Naive B cell (primary cell): Measurements from ENCODE around the gene KAT7. TPM values are rescaled to one million over a fixed set of nuclear protein-coding genes. Genes with fewer than 3 reads are reported as not detected.

Experiments used
- ATAC-seq, 2 donors: fragments of 150-1000 bp; cut with Tn5 transposase; 2 replicates each; pipeline ENCODE4 v1.10.0; 2021; ENCODE audit warnings: low read depth in 2 of 2, mild to moderate bottlenecking in 2 of 2, moderate library complexity in 2 of 2
- DNase-seq: peaks from one replicate; pipeline ENCODE4 v3.0.0; 2022
- H3K27ac Mint-ChIP-seq, 6 donors: one replicate each; pipeline ENCODE4 v1.8.0; 2020 to 2022; ENCODE audit warnings: mild to moderate bottlenecking in 6 of 6, mixed read lengths in 6 of 6, moderate library complexity in 5 of 6, inconsistent platforms in 2 of 6
- H3K27me3 Mint-ChIP-seq, 3 donors: one replicate each; pipeline ENCODE4 v1.8.0; 2021 to 2022; ENCODE audit warnings: mixed read lengths in 3 of 3, mild to moderate bottlenecking in 1 of 3
- H3K36me3 Mint-ChIP-seq, 2 donors: one replicate each; pipeline ENCODE4 v1.8.0; 2020 to 2022; ENCODE audit warnings: mixed read lengths in 2 of 2, inconsistent platforms in 1 of 2, mild to moderate bottlenecking in 1 of 2
- H3K4me1 Mint-ChIP-seq, 3 donors: one replicate each; pipeline ENCODE4 v1.8.0; 2020 to 2022; ENCODE audit warnings: mixed read lengths in 3 of 3, inconsistent platforms in 1 of 3, mild to moderate bottlenecking in 1 of 3, moderate library complexity in 1 of 3
- H3K4me3 Mint-ChIP-seq, 8 donors: one replicate each; pipeline ENCODE4 v1.8.0; 2020 to 2022; ENCODE audit warnings: mild to moderate bottlenecking in 8 of 8, mixed read lengths in 8 of 8, moderate library complexity in 8 of 8, inconsistent platforms in 2 of 8
- H3K9me3 Mint-ChIP-seq, 7 donors: one replicate each; pipeline ENCODE4 v1.8.0; 2020 to 2022; ENCODE audit warnings: mixed read lengths in 7 of 7, mild to moderate bottlenecking in 5 of 7, inconsistent platforms in 2 of 7, moderate library complexity in 1 of 7
- polyA plus RNA-seq, 6 donors: library from polyadenylated mRNA; unstranded; fragments of 300-500 nt; fragmentation: Illumina TruSeq; gene quantifications; one replicate each; pipeline ENCODE4 v1.2.3, GENCODE V29; 2021; ENCODE audit warnings: low read depth in 6 of 6

Gene KAT7
- polyA plus RNA-seq, 6 donors from 2014 or later, result 42.3 to 61.8 (median 45.4) TPM

DNA sequence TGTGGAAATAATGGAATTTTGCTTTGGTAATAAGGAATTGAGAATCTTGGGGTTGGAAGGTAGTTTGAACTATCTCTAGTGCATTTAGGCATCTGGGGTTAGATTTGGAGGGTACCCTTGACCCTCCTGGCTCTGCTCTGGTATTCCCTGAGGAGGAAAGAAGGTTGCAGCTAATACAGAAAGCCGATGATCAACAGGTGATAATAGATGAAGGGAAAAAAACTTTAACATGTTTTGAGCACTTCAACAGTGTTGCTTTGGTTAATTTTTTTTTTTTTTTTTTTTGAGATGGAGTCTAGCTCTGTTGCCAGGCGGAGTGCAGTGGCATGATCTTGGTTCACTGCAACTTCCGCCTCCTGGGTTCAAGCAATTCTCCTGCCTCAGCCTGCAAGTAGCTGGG lies 4.8 kb downstream of the KAT7 start:
- H3K4me1 Mint-ChIP-seq, result peaks cover 33 to 61% (median 54%) of the 10 kb centered on the region in 3 donors
- ATAC-seq (no peak), DNase-seq (no peak)
- no peaks in the 10 kb centered on the region for H3K9me3 Mint-ChIP-seq
- H3K27me3 Mint-ChIP-seq, result no peaks in the 10 kb centered on the region
- peaks cover 0 to 7% of the 10 kb centered on the region in 2 donors for H3K36me3 Mint-ChIP-seq
- H3K4me3 Mint-ChIP-seq, result no peak overlapping the region
- H3K27ac Mint-ChIP-seq, result peak overlapping the region in 2 of 6 donors; percentile 31 to 68

DNA sequence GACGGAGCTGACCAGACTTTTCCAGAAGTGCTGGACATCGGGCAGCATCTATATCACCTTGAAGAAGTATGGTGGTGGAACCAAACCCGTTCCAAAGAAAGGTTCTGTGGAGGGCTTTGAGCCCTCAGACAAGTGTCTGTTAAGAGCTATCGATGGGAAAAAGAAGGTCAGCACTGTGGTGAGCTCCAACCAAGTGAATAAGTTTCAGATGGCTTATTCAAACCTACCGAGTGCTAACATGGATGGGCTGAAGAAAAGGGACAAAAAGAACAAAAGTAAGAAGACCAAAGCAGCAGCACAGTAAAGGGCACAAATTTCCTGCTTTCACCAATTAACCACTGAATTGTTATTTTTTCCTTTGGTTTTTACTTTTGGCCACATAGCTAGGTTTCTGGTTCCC lies 6.9 kb downstream of the KAT7 start:
- H3K27ac Mint-ChIP-seq, result no peak overlapping the region
- H3K36me3 Mint-ChIP-seq, result peaks cover 2 to 16% of the 10 kb centered on the region in 2 donors
- ATAC-seq (no peak), DNase-seq (no peak)
- H3K4me3 Mint-ChIP-seq, result peak overlapping the region in 1 of 8 donors; percentile 8
- H3K27me3 Mint-ChIP-seq, result no peaks in the 10 kb centered on the region
- no peaks in the 10 kb centered on the region for H3K9me3 Mint-ChIP-seq
- H3K4me1 Mint-ChIP-seq, result peaks cover 21 to 48% (median 45%) of the 10 kb centered on the region in 3 donors

DNA sequence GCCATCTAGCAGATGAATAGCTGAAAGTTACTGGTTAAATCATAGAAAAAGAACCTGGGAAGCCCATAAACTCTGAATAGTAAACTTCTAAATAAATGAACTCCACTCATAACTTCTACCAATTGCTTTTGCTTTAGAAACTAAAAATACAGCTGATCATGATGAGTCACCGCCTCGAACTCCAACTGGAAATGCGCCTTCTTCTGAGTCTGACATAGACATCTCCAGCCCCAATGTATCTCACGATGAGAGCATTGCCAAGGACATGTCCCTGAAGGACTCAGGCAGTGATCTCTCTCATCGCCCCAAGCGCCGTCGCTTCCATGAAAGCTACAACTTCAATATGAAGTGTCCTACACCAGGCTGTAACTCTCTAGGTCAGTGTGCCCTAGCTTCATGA lies 9.7 kb downstream of the KAT7 start:
- DNase-seq (no peak), ATAC-seq (no peak)
- Mint-ChIP-seq H3K4me1 (peaks cover 21 to 34% (median 27%) of the 10 kb centered on the region in 3 donors), H3K36me3 (peaks cover 10 to 22% of the 10 kb centered on the region in 2 donors), H3K27me3 (no peaks in the 10 kb centered on the region), H3K27ac (no peak overlapping the region), H3K4me3 (no peak overlapping the region), H3K9me3 (no peaks in the 10 kb centered on the region)

DNA sequence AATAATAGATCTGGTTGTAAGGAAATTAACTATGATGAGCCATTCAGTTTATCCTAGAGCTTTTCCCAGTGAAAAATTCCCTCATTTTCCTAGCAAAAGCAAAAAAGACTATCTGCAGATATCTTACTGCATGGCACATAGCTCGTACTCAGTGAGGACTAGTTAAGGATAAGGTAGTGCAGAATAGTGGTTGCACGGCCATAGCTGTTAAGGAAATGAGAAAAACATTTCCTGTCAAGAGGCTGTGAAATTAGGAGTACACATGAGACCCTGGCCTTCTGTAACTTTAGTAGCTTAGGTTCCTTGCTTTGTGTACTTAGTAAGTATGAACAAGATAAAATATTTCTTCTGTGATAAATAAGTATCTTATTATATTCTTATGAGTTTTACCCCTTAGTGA lies 10.3 kb downstream of the KAT7 start:
- no peak for ATAC-seq
- no peak for DNase-seq
- Mint-ChIP-seq H3K27me3 (no peaks in the 10 kb centered on the region), H3K36me3 (peaks cover 10 to 22% of the 10 kb centered on the region in 2 donors), H3K4me3 (no peak overlapping the region), H3K9me3 (no peaks in the 10 kb centered on the region), H3K4me1 (peaks cover 19 to 32% (median 23%) of the 10 kb centered on the region in 3 donors), H3K27ac (peak overlapping the region in 2 of 6 donors; percentile 32 to 36)

DNA sequence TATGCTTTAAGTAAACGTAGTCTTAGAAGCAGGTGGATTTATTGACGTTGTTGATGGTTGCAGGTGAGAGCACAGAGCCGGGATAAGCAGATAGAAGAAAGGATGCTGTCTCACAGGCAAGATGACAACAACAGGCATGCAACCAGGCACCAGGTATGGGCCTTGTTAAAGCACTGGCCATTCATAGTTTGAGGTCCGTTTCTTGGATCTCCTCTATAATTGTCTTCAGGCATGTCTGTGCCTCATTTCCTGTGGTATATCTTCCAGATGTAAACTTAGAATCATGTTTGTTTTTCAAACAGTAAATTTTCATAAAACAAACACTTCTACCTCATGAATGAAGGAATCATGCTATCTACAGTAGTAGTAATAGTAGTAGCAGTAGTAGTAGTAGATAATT lies 20.6 kb downstream of the KAT7 start:
- DNase-seq (no peak), ATAC-seq (no peak)
- no peaks in the 10 kb centered on the region for H3K9me3 Mint-ChIP-seq
- no peak overlapping the region for H3K27ac Mint-ChIP-seq
- H3K4me3 Mint-ChIP-seq, result no peak overlapping the region
- H3K27me3 Mint-ChIP-seq, result no peaks in the 10 kb centered on the region
- peaks cover 26 to 27% of the 10 kb centered on the region in 2 donors for H3K36me3 Mint-ChIP-seq
- H3K4me1 Mint-ChIP-seq, result peaks cover 11 to 22% (median 14%) of the 10 kb centered on the region in 3 donors

DNA sequence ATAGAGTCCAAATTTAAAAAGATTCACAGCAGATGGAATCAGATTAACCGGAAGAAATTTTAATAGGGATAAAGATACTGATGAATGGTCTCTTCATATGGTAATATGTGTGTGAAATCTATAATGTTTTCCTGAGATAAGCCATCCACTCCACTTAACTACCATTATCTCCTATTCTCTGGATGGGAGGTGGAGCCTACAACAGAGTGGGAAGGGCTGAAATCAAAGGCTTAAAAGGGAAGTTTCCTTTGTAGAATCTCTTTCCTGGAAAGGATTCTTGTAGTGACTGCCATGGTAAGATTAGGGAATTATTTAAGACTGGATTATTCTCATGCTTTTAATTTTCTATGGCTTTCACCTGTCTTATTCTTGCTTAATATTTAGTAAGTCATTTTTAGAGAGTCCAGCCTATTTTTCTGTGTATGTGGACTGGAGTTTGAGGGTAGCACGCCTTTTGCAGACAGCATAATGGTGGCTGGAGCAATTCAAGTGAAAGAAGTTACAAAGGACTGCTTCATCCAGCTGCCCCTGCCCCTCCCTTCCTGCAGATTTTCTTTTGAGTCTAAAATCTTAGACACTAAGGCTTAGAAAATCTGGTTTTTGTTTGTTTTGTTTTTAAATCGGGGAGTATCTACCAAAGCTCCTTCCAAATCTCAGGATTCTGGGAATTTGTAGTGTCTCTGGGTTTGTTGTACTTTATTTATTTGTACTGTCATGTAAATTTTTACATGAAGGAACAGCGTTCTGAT lies 26.5 kb downstream of the KAT7 start:
- H3K4me1 Mint-ChIP-seq, result peaks cover 0 to 7% (median 0%) of the 10 kb centered on the region in 3 donors
- DNase-seq (no peak), ATAC-seq (no peak)
- H3K9me3 Mint-ChIP-seq, result no peaks in the 10 kb centered on the region
- no peak overlapping the region for H3K4me3 Mint-ChIP-seq
- no peaks in the 10 kb centered on the region for H3K27me3 Mint-ChIP-seq
- H3K27ac Mint-ChIP-seq, result no peak overlapping the region
- peaks cover 13 to 21% of the 10 kb centered on the region in 2 donors for H3K36me3 Mint-ChIP-seq

DNA sequence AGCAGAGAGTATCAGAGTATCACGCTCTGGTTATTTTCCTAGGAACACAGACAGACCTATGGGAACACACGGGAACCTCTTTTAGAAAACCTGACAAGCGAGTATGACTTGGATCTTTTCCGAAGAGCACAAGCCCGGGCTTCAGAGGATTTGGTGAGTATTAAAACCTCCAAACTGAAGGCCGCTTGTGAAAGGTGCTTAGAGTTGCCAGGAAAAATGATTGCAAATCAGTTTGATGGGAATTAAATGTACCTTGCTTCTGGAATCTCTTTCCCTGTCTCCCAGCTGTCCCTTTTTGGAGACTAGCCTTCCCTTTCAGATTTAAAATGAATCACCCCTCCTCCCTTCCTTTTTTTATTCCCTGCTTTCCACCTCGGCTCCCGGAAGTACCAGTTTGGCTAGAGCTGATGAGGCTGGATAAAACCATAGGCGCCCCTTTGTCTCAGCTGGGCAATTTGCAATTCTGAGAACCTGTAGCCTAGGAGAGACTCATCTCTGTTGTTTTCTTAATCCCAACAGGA lies 27.3 kb downstream of the KAT7 start:
- Mint-ChIP-seq H3K27ac (no peak overlapping the region), H3K4me3 (peak overlapping the region in 1 of 8 donors; percentile 15), H3K36me3 (peaks cover 12 to 21% of the 10 kb centered on the region in 2 donors), H3K9me3 (no peaks in the 10 kb centered on the region), H3K27me3 (no peaks in the 10 kb centered on the region), H3K4me1 (peaks cover 0 to 7% (median 0%) of the 10 kb centered on the region in 3 donors)
- DNase-seq (no peak), ATAC-seq (no peak)

DNA sequence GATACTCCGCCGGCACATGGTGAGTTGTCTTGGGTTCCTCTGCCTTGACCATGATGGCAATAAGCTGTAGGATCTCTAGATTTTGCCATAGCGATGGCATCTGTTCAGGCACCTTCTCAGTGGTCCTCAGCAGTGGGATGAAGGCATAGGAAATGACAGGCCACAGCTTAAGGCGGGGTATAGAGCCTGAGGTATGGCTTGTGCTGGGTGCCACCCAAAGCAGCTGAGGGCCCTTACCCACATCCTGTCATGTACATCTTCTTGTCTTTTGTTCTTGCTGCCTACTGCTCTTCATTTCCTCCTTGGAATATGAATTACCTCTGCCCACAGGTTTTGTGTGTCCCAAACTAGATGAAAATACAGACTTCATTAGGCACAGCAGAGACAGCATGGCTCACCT lies 29.5 kb downstream of the KAT7 start:
- H3K27ac Mint-ChIP-seq, result peak overlapping the region in 1 of 6 donors; percentile 24
- DNase-seq (no peak), ATAC-seq (no peak)
- no peaks in the 10 kb centered on the region for H3K27me3 Mint-ChIP-seq
- no peaks in the 10 kb centered on the region for H3K9me3 Mint-ChIP-seq
- peaks cover 0 to 7% (median 0%) of the 10 kb centered on the region in 3 donors for H3K4me1 Mint-ChIP-seq
- peaks cover 12 to 21% of the 10 kb centered on the region in 2 donors for H3K36me3 Mint-ChIP-seq
- H3K4me3 Mint-ChIP-seq, result no peak overlapping the region

DNA sequence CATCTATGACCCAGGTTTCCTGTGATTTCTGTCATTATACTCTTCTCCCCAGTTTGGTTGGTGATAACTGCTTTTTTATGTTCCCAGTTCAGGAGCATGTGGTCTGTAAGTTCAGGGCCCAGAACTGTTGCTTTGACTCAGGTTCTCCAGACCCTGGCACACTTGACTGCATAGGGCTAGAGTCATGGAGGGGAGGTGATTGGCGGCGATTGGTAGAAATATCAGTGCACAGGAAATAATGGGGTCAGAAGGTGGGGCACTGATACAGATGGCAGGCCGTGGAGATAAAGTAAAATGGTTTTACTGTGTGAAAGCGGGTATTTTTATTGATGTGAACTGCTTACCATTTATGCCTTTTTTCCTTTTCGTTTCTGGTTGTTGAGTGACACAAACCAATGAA lies 30.7 kb downstream of the KAT7 start:
- Mint-ChIP-seq H3K4me1 (peaks cover 0 to 7% (median 0%) of the 10 kb centered on the region in 3 donors), H3K27ac (peak overlapping the region in 3 of 6 donors; percentile 2 to 72 (median 14)), H3K36me3 (peaks cover 5 to 21% of the 10 kb centered on the region in 2 donors), H3K9me3 (no peaks in the 10 kb centered on the region), H3K27me3 (no peaks in the 10 kb centered on the region), H3K4me3 (no peak overlapping the region)
- no peak for DNase-seq
- no peak for ATAC-seq

DNA sequence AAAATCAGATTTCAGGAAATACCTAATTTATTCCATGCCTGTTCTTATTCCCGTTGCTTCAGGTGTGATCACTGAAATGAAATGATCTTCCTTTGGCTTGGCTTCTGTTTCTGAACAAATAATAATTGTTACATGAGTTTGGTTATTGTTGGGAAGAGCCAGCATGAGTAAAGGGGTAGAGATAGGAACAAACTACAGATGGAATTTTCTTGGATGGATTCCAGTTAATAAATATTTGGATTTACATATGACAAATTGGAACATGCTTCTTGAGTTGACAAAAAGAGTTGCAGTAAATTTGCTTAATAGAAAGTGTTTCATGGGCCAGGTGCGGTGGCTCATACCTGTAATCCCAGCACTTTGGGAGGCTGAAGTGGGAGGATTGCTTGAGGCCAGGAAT lies 31.2 kb downstream of the KAT7 start:
- H3K36me3 Mint-ChIP-seq, result peaks cover 5 to 21% of the 10 kb centered on the region in 2 donors

DNA sequence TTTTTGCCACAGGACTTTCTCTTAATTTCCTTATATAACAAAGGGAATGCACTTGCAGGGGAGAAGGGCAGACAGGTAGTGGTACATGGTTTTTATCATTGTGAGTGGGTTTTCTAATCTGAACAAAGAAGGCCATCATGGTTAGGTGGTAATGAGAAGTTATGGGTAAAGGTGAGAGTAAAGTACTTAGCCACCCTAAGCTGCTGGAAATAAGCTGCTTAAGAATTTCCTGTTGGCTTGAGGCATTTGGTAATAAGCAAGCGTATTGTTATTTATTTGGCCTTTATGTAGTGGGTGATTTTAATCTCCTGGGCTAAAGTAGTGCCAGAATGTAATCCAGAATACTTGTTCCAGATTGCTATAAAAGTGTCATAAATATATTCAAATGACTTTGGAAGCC lies 32.3 kb downstream of the KAT7 start:
- ATAC-seq, result no peak
- Mint-ChIP-seq H3K27me3 (no peaks in the 10 kb centered on the region), H3K4me3 (no peak overlapping the region), H3K4me1 (peaks cover 0 to 7% (median 0%) of the 10 kb centered on the region in 3 donors), H3K36me3 (peaks cover 13 to 21% of the 10 kb centered on the region in 2 donors), H3K27ac (no peak overlapping the region), H3K9me3 (no peaks in the 10 kb centered on the region)
- DNase-seq, result no peak

More for the DNA sequence above, 31.2 kb downstream of the KAT7 start:
- Mint-ChIP-seq H3K9me3 (no peaks in the 10 kb centered on the region), H3K4me1 (peaks cover 0 to 7% (median 0%) of the 10 kb centered on the region in 3 donors), H3K27me3 (no peaks in the 10 kb centered on the region), H3K27ac (no peak overlapping the region), H3K4me3 (no peak overlapping the region)
- DNase-seq (no peak), ATAC-seq (no peak)

DNA sequence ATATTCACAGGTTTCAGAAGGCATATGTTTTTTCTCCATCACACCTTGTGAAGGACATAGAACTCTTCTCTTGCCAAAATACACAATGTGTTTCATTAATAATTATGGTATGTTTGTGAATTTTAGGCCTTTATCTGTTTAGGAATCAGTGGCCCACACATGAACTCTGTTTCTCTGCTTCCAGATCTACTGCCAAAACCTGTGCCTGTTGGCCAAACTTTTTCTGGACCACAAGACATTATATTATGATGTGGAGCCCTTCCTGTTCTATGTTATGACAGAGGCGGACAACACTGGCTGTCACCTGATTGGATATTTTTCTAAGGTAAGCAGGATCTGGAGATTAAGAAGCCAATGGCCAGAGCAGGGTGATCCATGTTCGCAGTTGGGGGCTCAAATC lies 33.0 kb downstream of the KAT7 start:
- peak overlapping the region in 1 of 6 donors; percentile 30 for H3K27ac Mint-ChIP-seq
- DNase-seq, result no peak
- no peaks in the 10 kb centered on the region for H3K27me3 Mint-ChIP-seq
- H3K9me3 Mint-ChIP-seq, result no peaks in the 10 kb centered on the region
- no peak for ATAC-seq
- peaks cover 0 to 7% (median 0%) of the 10 kb centered on the region in 3 donors for H3K4me1 Mint-ChIP-seq
- H3K36me3 Mint-ChIP-seq, result peaks cover 19 to 21% of the 10 kb centered on the region in 2 donors
- H3K4me3 Mint-ChIP-seq, result no peak overlapping the region

DNA sequence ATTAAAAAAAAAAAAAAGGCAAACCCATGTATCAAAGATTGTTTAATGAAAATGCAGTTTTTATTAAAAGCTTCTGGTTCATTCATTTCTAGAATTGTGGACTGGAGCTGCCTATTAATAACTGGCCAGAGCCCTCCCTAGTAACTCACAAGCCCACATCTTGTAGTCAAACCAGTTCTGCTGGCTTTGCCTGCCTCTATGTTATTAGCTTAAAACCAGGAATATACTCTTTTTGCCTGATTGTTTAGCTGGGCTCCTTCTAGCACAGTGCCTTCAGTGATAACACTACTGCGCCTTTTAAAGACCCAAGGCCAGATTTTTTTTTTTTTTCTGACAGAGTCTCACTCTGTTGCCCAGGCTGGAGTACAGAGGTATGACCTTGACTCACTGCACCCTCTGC lies 33.4 kb downstream of the KAT7 start:
- no peaks in the 10 kb centered on the region for H3K9me3 Mint-ChIP-seq
- no peak for DNase-seq
- peaks cover 0 to 7% (median 0%) of the 10 kb centered on the region in 3 donors for H3K4me1 Mint-ChIP-seq
- no peak for ATAC-seq
- peak overlapping the region in 1 of 6 donors; percentile 30 for H3K27ac Mint-ChIP-seq
- no peaks in the 10 kb centered on the region for H3K27me3 Mint-ChIP-seq
- peaks cover 19 to 21% of the 10 kb centered on the region in 2 donors for H3K36me3 Mint-ChIP-seq
- H3K4me3 Mint-ChIP-seq, result no peak overlapping the region

DNA sequence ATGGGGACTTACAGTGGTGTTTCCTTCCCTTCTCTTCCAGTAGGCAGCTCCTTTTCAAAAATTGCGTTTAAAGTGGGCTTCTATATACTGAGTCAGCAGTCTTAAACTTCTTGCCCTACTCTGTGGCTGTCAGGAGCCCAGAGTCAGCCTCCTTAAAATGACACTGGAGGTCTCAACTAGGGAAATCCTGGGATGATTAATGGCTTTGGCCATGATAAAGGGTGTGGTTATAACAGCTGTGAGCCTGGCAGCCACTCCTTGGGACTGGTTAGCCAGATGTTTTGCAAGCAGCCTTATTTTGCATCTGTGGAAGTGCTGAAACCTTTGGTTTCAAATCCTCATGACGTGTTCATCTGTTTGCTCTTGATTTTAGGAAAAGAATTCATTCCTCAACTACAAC lies 34.3 kb downstream of the KAT7 start:
- peak overlapping the region in 1 of 6 donors; percentile 15 for H3K27ac Mint-ChIP-seq
- peaks cover 24 to 25% of the 10 kb centered on the region in 2 donors for H3K36me3 Mint-ChIP-seq
- ATAC-seq, result no peak
- peaks cover 0 to 7% (median 0%) of the 10 kb centered on the region in 3 donors for H3K4me1 Mint-ChIP-seq
- H3K27me3 Mint-ChIP-seq, result no peaks in the 10 kb centered on the region
- H3K9me3 Mint-ChIP-seq, result no peaks in the 10 kb centered on the region
- no peak overlapping the region for H3K4me3 Mint-ChIP-seq
- DNase-seq, result no peak
